GM12892 (cell line): ENCODE data around the gene CDKL4.
"Not testable (repeated sequence)": the region's sequence is repeated elsewhere in the genome, so short reads cannot be mapped to it uniquely, and the experiment has no call there.

Source experiments
- DNase-seq: peaks from one replicate; pipeline ENCODE4 v3.0.0; 2011; ENCODE audit not compliant: insufficient read length
- FAIRE-seq: peaks from 2 replicates; lab custom pipeline; 2011; peaks lifted over from hg19 to GRCh38; lab: Jason Lieb, UNC
- POLR2A ChIP-seq: IDR thresholded peaks from 2 replicates; pipeline ENCODE4 v1.6.1; 2011; ENCODE audit warnings: low read depth, low read length, control low read depth
- POLR2AphosphoS5 ChIP-seq: IDR thresholded peaks from 2 replicates; pipeline ENCODE4 v1.6.1; 2011; ENCODE audit warnings: low read depth, low read length, control low read depth
- TAF1 ChIP-seq: IDR thresholded peaks from 2 replicates; pipeline ENCODE4 v1.6.1; 2011; ENCODE audit warnings: low read depth, mild to moderate bottlenecking, control low read depth, low read length, borderline replicate concordance

Gene CDKL4

GRCh38 chr2:39256040-39256439, 12.3 kb upstream of the CDKL4 start:
- FAIRE-seq (no peak), DNase-seq (no peak)
- TF ChIP-seq POLR2AphosphoS5, result no peak
- TF ChIP-seq POLR2A, result no peak
- no peak for TF ChIP-seq TAF1

- FAIRE-seq (no peak), DNase-seq (no peak)
- TF ChIP-seq POLR2A (no peak), POLR2AphosphoS5 (no peak), TAF1 (no peak)
Observed at GRCh38 chr2:39252888-39253518, 9.2 kb upstream of the CDKL4 start.

GRCh38 chr2:39247512-39248043, 3.8 kb upstream of the CDKL4 start:
- DNase-seq, result no peak
- FAIRE-seq, result no peak
- TF ChIP-seq TAF1, result no peak
- TF ChIP-seq POLR2AphosphoS5, result no peak
- TF ChIP-seq POLR2A, result no peak

- no peak for FAIRE-seq
- no peak for TF ChIP-seq POLR2AphosphoS5
- TF ChIP-seq POLR2A, result no peak
- TF ChIP-seq TAF1, result no peak
- DNase-seq, result no peak
Observed at GRCh38 chr2:39246382-39246980, 2.7 kb upstream of the CDKL4 start.

GRCh38 chr2:39244963-39245625, 1.3 kb upstream of the CDKL4 start:
- peak; percentile 44 for FAIRE-seq
- not testable (repeated sequence) for DNase-seq
- TF ChIP-seq POLR2A, result peak; percentile 56; the same call in 1 of the 2 replicates

- not testable (repeated sequence) for DNase-seq, FAIRE-seq
Observed at GRCh38 chr2:39244241-39244862, 582 bp upstream of the CDKL4 start.

- TF ChIP-seq POLR2A (no peak), POLR2AphosphoS5 (no peak), TAF1 (no peak)
- FAIRE-seq, result no peak
- no peak for DNase-seq
Observed at GRCh38 chr2:39241588-39241987, 2.2 kb downstream of the CDKL4 start.

- FAIRE-seq (no peak), DNase-seq (no peak)
- TF ChIP-seq POLR2AphosphoS5 (no peak), POLR2A (no peak), TAF1 (no peak)
Observed at GRCh38 chr2:39240758-39241157, 3.0 kb downstream of the CDKL4 start.

- FAIRE-seq (no peak), DNase-seq (no peak)
- TF ChIP-seq POLR2A (no peak), TAF1 (no peak), POLR2AphosphoS5 (no peak)
Observed at GRCh38 chr2:39234754-39235153, 9.0 kb downstream of the CDKL4 start.

GRCh38 chr2:39232141-39232540, 11.6 kb downstream of the CDKL4 start:
- no peak for FAIRE-seq
- DNase-seq, result no peak
- TF ChIP-seq TAF1 (no peak), POLR2A (no peak), POLR2AphosphoS5 (no peak)

GRCh38 chr2:39228413-39229209, 15.2 kb downstream of the CDKL4 start:
- no peak for DNase-seq
- no peak for FAIRE-seq
- no peak for TF ChIP-seq TAF1
- no peak for TF ChIP-seq POLR2AphosphoS5
- no peak for TF ChIP-seq POLR2A
